Calu3 (cell line): ENCODE measurements around the gene RGS9. TPM values are rescaled to one million over a fixed set of nuclear protein-coding genes. Genes with fewer than 3 reads are reported as not detected.

ENCODE experiments used
- BruUV-seq: library from RNA; stranded (reverse); fragments of 400-500 nt; replicated peaks from 2 replicates; lab custom pipeline; 2021; lab: Mats Ljungman, UMichigan
- CTCF ChIA-PET: fragments of 300-600 bp; sonication (Branson Sonifier 250); formaldehyde crosslinking; loops from one replicate; lab custom pipeline; 2022; ENCODE audit warnings: antibody characterized with exemption; lab: Charles Lee
- DNase-seq: peaks from one replicate; pipeline ENCODE4 v3.0.0; 2022
- H3K27ac Mint-ChIP-seq: one replicate; pipeline ENCODE4 v1.8.0; 2022; ENCODE audit warnings: mixed read lengths; ENCODE audit not compliant: unreplicated experiment
- H3K27me3 Mint-ChIP-seq: one replicate; pipeline ENCODE4 v1.8.0; 2022; ENCODE audit warnings: mixed read lengths; ENCODE audit not compliant: unreplicated experiment
- H3K36me3 Mint-ChIP-seq: one replicate; pipeline ENCODE4 v1.8.0; 2022; ENCODE audit warnings: mild to moderate bottlenecking, moderate library complexity, mixed read lengths; ENCODE audit not compliant: insufficient read depth, unreplicated experiment
- H3K4me1 Mint-ChIP-seq: one replicate; pipeline ENCODE4 v1.8.0; 2022; ENCODE audit warnings: mild to moderate bottlenecking, low read depth, mixed read lengths; ENCODE audit not compliant: unreplicated experiment
- H3K4me3 Mint-ChIP-seq: one replicate; pipeline ENCODE4 v1.8.0; 2022; ENCODE audit warnings: mild to moderate bottlenecking, low read depth, moderate library complexity, mixed read lengths; ENCODE audit not compliant: unreplicated experiment
- H3K9me3 Mint-ChIP-seq: one replicate; pipeline ENCODE4 v1.8.0; 2022; ENCODE audit warnings: low read depth, mixed read lengths; ENCODE audit not compliant: unreplicated experiment
- intact Hi-C: fragments of 100-400 bp; cut with micrococcal nuclease; formaldehyde crosslinking; loops from one replicate; pipeline ENCODE4 v1.10.0; 2022; ENCODE audit not compliant: unreplicated experiment
- total RNA-seq: library from RNA; stranded (reverse); gene quantifications from 2 replicates; pipeline ENCODE4 v1.2.3, GENCODE V29; 2022
- TF ChIP-seq, protein P1 (sequence below): fragments of 200-600 bp; IDR thresholded peaks from one replicate; pipeline ENCODE4 v1.8.0; 2022; ENCODE audit warnings: antibody characterized with exemption; ENCODE audit not compliant: unreplicated experiment

Gene RGS9
- total RNA-seq, 1 experiment from 2014 or later = 0.54 TPM

- no peak overlapping the region for H3K27ac Mint-ChIP-seq
These were observed 37.2 kb upstream of the RGS9 start for GRCh38 chr17:65099941-65100315.

DNA sequence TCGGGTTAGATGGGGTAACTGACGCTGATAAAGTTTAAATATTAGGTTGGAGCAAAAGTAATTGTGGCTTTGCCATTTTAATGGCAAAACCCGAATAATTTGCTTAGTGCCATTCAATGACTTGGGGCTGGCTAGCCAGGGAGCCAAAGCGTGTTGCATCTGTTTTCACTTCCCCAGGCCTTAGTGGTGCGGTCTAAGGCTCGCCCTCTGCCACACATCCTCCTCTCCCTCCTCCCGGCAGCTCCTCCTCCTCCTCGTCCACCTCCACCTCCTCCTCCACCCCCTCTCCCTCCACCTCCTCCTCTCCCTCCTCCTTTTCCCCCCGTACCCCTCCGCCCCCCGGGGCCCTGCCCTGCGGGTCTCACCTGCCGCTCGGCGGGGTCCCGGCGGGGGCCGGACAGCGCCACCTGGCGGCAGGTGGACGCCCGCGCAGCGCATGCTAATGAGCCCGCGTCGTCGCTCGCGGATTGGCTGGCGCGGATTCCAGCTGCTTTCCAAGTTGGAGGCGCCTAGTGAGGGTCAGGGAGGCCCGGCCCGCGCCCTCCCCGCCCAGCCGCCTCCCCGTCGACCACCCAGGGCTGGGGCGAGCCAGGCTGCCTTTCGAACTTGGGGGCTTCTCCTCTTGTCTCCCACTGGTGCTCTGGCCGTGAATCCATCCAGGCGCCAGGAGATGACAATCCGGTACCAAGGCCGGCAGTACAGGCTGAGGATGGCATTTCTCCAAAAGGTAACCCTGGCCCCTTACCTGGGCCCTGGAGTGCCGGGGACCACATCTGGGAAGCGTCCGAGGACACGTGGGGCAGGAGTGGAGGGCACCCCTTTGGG, 36.6 kb upstream of the RGS9 start:
- H3K27ac Mint-ChIP-seq = no peak overlapping the region
- BruUV-seq = no TSS peak

More at GRCh38 chr17:65099941-65100315, 37.2 kb upstream of the RGS9 start:
- intact Hi-C loops = loop anchor here (10.0 kb wide), 1 partner anchor 135 kb away; no protein-coding TSS in a partner anchor
- DNase-seq = peak; percentile 11
- H3K36me3 Mint-ChIP-seq = no peaks in the 10 kb centered on the region
- CTCF ChIA-PET = interaction anchor here (1.8 kb wide), 1 partner anchor 134 kb away, joined by 4 read pairs; no protein-coding TSS in a partner anchor
- peaks cover 9% of the 10 kb centered on the region for H3K27me3 Mint-ChIP-seq
- no TSS peak for BruUV-seq
- peak overlapping the region; percentile 57 for H3K4me3 Mint-ChIP-seq
- H3K4me1 Mint-ChIP-seq = no peaks in the 10 kb centered on the region
- H3K9me3 Mint-ChIP-seq = no peaks in the 10 kb centered on the region
- TF ChIP-seq, protein P1, sequence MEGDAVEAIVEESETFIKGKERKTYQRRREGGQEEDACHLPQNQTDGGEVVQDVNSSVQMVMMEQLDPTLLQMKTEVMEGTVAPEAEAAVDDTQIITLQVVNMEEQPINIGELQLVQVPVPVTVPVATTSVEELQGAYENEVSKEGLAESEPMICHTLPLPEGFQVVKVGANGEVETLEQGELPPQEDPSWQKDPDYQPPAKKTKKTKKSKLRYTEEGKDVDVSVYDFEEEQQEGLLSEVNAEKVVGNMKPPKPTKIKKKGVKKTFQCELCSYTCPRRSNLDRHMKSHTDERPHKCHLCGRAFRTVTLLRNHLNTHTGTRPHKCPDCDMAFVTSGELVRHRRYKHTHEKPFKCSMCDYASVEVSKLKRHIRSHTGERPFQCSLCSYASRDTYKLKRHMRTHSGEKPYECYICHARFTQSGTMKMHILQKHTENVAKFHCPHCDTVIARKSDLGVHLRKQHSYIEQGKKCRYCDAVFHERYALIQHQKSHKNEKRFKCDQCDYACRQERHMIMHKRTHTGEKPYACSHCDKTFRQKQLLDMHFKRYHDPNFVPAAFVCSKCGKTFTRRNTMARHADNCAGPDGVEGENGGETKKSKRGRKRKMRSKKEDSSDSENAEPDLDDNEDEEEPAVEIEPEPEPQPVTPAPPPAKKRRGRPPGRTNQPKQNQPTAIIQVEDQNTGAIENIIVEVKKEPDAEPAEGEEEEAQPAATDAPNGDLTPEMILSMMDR = no peak

DNA sequence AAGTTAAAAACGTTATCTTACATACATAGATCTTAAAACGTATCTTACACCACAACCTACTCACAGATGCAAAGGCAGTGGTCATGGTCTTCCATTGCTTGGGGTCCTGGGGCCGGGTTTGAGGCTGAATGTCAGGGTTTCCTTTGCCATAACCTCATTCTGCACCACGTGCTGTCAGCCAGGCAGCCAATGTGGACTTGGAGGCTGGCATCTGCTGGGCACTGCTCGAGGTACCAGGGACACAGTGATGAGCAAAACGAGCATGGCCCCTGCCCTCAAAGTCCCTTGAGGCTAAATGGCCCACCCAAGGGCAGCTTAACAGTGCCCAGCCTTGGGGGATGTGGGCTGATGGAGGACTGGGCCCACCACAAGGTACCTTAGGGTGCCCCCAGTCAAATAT, 35.8 kb upstream of the RGS9 start:
- Mint-ChIP-seq H3K36me3 (no peaks in the 10 kb centered on the region), H3K27ac (no peak overlapping the region), H3K4me3 (peak overlapping the region; percentile 57), H3K4me1 (no peaks in the 10 kb centered on the region), H3K9me3 (no peaks in the 10 kb centered on the region), H3K27me3 (peaks cover 10% of the 10 kb centered on the region)
- TF ChIP-seq, protein P1 = no peak
- CTCF ChIA-PET = interaction anchor here (1.8 kb wide), 1 partner anchor 136 kb away, joined by 4 read pairs; no protein-coding TSS in a partner anchor
- intact Hi-C loops = loop anchor here (10.0 kb wide), 1 partner anchor 137 kb away; no protein-coding TSS in a partner anchor
- no peak for DNase-seq
- no TSS peak for BruUV-seq

More for the DNA sequence above, 36.6 kb upstream of the RGS9 start:
- DNase-seq = peak; percentile 79
- CTCF ChIA-PET = interaction anchor here (1.8 kb wide), 1 partner anchor 135 kb away, joined by 4 read pairs; no protein-coding TSS in a partner anchor
- intact Hi-C loops = loop anchor here (10.0 kb wide), 1 partner anchor 136 kb away; no protein-coding TSS in a partner anchor
- Mint-ChIP-seq H3K27me3 (peaks cover 10% of the 10 kb centered on the region), H3K4me3 (peak overlapping the region; percentile 57), H3K9me3 (no peaks in the 10 kb centered on the region), H3K4me1 (no peaks in the 10 kb centered on the region), H3K36me3 (no peaks in the 10 kb centered on the region)
- TF ChIP-seq, protein P1 = peak; percentile 63

- Mint-ChIP-seq H3K36me3 (no peaks in the 10 kb centered on the region), H3K27me3 (peaks cover 10% of the 10 kb centered on the region), H3K27ac (no peak overlapping the region), H3K9me3 (no peaks in the 10 kb centered on the region), H3K4me3 (no peak overlapping the region), H3K4me1 (no peaks in the 10 kb centered on the region)
- no TSS peak for BruUV-seq
- intact Hi-C loops = loop anchor here (10.0 kb wide), 1 partner anchor 137 kb away; no protein-coding TSS in a partner anchor
- CTCF ChIA-PET = no interaction called here
- DNase-seq = no peak
- TF ChIP-seq, protein P1 = no peak
These were observed 34.9 kb upstream of the RGS9 start for GRCh38 chr17:65102235-65102634.
